ENCODE results near the gene CD4. TPM values are rescaled to one million over a fixed set of nuclear protein-coding genes. Genes with fewer than 3 reads are reported as not detected.

The CD4 gene
- total and polyA plus RNA-seq, 4 donors = 15.9 to 44.8 (median 32.0) TPM

Other genes starting within 250 kb of the CD4 start
- gene IFFO1, start 233.5 kb upstream of the CD4 start, total RNA-seq = 1 to 10 TPM; 4.8 to 5.9 TPM
- gene IFFO1, start 233.5 kb upstream of the CD4 start, polyA plus RNA-seq = 1 to 10 TPM; 5.9 to 7.6 TPM
- 10 to 100 TPM in 1 of 2 donors, 1 to 10 TPM in 1; 4.8 to 22.3 TPM for gene NOP2, start 221.2 kb upstream of the CD4 start, total RNA-seq
- gene NOP2, start 221.2 kb upstream of the CD4 start, polyA plus RNA-seq = 10 to 100 TPM; 12.5 to 15.6 TPM
- 100 to 1,000 TPM; 101 TPM for gene CHD4, start 182.1 kb upstream of the CD4 start, total RNA-seq
- 10 to 100 TPM; 53.6 to 53.8 TPM for gene CHD4, start 182.1 kb upstream of the CD4 start, polyA plus RNA-seq
- 1 to 10 TPM in 1 of 2 donors, under 1 TPM in 1; 0.84 to 2.0 TPM for gene LPAR5, start 153.6 kb upstream of the CD4 start, total RNA-seq
- 1 to 10 TPM in 1 of 2 donors, under 1 TPM in 1; 0.58 to 1.3 TPM for gene LPAR5, start 153.6 kb upstream of the CD4 start, polyA plus RNA-seq
- 1 to 10 TPM in 1 of 2 donors, under 1 TPM in 1; 0.50 to 1.5 TPM for gene ACRBP, start 142.1 kb upstream of the CD4 start, total RNA-seq
- under 1 TPM; 0.39 to 0.80 TPM for gene ACRBP, start 142.1 kb upstream of the CD4 start, polyA plus RNA-seq
- gene ING4, start 126.4 kb upstream of the CD4 start, total RNA-seq = 10 to 100 TPM; 14.9 to 15.5 TPM
- gene ING4, start 126.4 kb upstream of the CD4 start, polyA plus RNA-seq = 10 to 100 TPM; 13.9 to 18.1 TPM
- 10 to 100 TPM in 1 of 2 donors, 1 to 10 TPM in 1; 8.5 to 11.5 TPM for gene ZNF384, start 100.2 kb upstream of the CD4 start, total RNA-seq
- gene ZNF384, start 100.2 kb upstream of the CD4 start, polyA plus RNA-seq = 10 to 100 TPM in 1 of 2 donors, 1 to 10 TPM in 1; 3.9 to 12.7 TPM
- gene PIANP, start 88.7 kb upstream of the CD4 start, total RNA-seq = not detected
- under 1 TPM in 1 of 2 donors, not detected in 1; 0.03 TPM for gene PIANP, start 88.7 kb upstream of the CD4 start, polyA plus RNA-seq
- gene COPS7A, start 65.5 kb upstream of the CD4 start, total RNA-seq = 10 to 100 TPM; 26.0 to 31.3 TPM
- 10 to 100 TPM; 33.5 to 37.7 TPM for gene COPS7A, start 65.5 kb upstream of the CD4 start, polyA plus RNA-seq
- gene MLF2, start 36.4 kb upstream of the CD4 start, total RNA-seq = 100 to 1,000 TPM in 1 of 2 donors, 10 to 100 TPM in 1; 59.6 to 131 TPM
- gene MLF2, start 36.4 kb upstream of the CD4 start, polyA plus RNA-seq = 100 to 1,000 TPM; 194 to 235 TPM
- gene PTMS, start 23.2 kb upstream of the CD4 start, total RNA-seq = 100 to 1,000 TPM in 1 of 2 donors, 10 to 100 TPM in 1; 26.3 to 106 TPM
- gene PTMS, start 23.2 kb upstream of the CD4 start, polyA plus RNA-seq = 100 to 1,000 TPM; 103 to 261 TPM
- gene LAG3, start 17.0 kb upstream of the CD4 start, total RNA-seq = under 1 TPM; 0.14 to 0.42 TPM
- 1 to 10 TPM in 1 of 2 donors, under 1 TPM in 1; 0.53 to 1.2 TPM for gene LAG3, start 17.0 kb upstream of the CD4 start, polyA plus RNA-seq
- gene GPR162, start 32.3 kb downstream of the CD4 start, total RNA-seq = 1 to 10 TPM in 1 of 2 donors, under 1 TPM in 1; 0.59 to 2.1 TPM
- 1 to 10 TPM; 1.4 to 2.4 TPM for gene GPR162, start 32.3 kb downstream of the CD4 start, polyA plus RNA-seq
- gene P3H3, start 38.9 kb downstream of the CD4 start, total RNA-seq = 1 to 10 TPM; 1.5 to 1.9 TPM
- gene P3H3, start 38.9 kb downstream of the CD4 start, polyA plus RNA-seq = 1 to 10 TPM in 1 of 2 donors, under 1 TPM in 1; 0.42 to 1.7 TPM
- under 1 TPM in 1 of 2 donors, not detected in 1; under 0.01 TPM for gene GNB3, start 51.4 kb downstream of the CD4 start, total RNA-seq
- gene GNB3, start 51.4 kb downstream of the CD4 start, polyA plus RNA-seq = under 1 TPM in 1 of 2 donors, not detected in 1; 0.12 TPM
- gene CDCA3, start 61.8 kb downstream of the CD4 start, total RNA-seq = 10 to 100 TPM in 1 of 2 donors, under 1 TPM in 1; 0.25 to 26.0 TPM
- gene CDCA3, start 61.8 kb downstream of the CD4 start, polyA plus RNA-seq = 1 to 10 TPM; 1.3 to 3.9 TPM
- gene USP5, start 62.6 kb downstream of the CD4 start, total RNA-seq = 10 to 100 TPM; 39.8 to 41.0 TPM
- gene USP5, start 62.6 kb downstream of the CD4 start, polyA plus RNA-seq = 10 to 100 TPM; 15.2 to 31.6 TPM
- 100 to 1,000 TPM; 190 to 252 TPM for gene TPI1, start 78.0 kb downstream of the CD4 start, total RNA-seq
- gene TPI1, start 78.0 kb downstream of the CD4 start, polyA plus RNA-seq = 100 to 1,000 TPM; 540 to 547 TPM
- gene SPSB2, start 83.8 kb downstream of the CD4 start, total RNA-seq = 1 to 10 TPM; 3.2 to 4.3 TPM
- gene SPSB2, start 83.8 kb downstream of the CD4 start, polyA plus RNA-seq = 1 to 10 TPM; 3.9 to 4.6 TPM
- 1 to 10 TPM; 2.0 to 3.6 TPM for gene LRRC23, start 115.3 kb downstream of the CD4 start, total RNA-seq
- gene LRRC23, start 115.3 kb downstream of the CD4 start, polyA plus RNA-seq = 1 to 10 TPM in 1 of 2 donors, under 1 TPM in 1; 0.92 to 2.3 TPM
- 1 to 10 TPM; 1.1 to 3.1 TPM for gene ENO2, start 125.1 kb downstream of the CD4 start, total RNA-seq
- gene ENO2, start 125.1 kb downstream of the CD4 start, polyA plus RNA-seq = 1 to 10 TPM; 1.3 to 1.6 TPM
- gene ATN1, start 138.4 kb downstream of the CD4 start, total RNA-seq = 10 to 100 TPM in 1 of 2 donors, 1 to 10 TPM in 1; 3.6 to 10.2 TPM
- 10 to 100 TPM in 1 of 2 donors, 1 to 10 TPM in 1; 5.6 to 12.6 TPM for gene ATN1, start 138.4 kb downstream of the CD4 start, polyA plus RNA-seq
- gene RNU7-1, start 154.3 kb downstream of the CD4 start, total RNA-seq = not detected
- gene RNU7-1, start 154.3 kb downstream of the CD4 start, polyA plus RNA-seq = not detected
- 10 to 100 TPM; 49.2 to 53.8 TPM for gene C12orf57, start 154.5 kb downstream of the CD4 start, total RNA-seq
- 100 to 1,000 TPM in 1 of 2 donors, 10 to 100 TPM in 1; 77.7 to 193 TPM for gene C12orf57, start 154.5 kb downstream of the CD4 start, polyA plus RNA-seq
- 10 to 100 TPM; 19.7 to 41.0 TPM for gene PTPN6, start 161.8 kb downstream of the CD4 start, total RNA-seq
- gene PTPN6, start 161.8 kb downstream of the CD4 start, polyA plus RNA-seq = 10 to 100 TPM; 15.2 to 19.4 TPM
- 10 to 100 TPM; 82.7 to 99.1 TPM for gene PHB2, start 181.1 kb downstream of the CD4 start, total RNA-seq
- gene PHB2, start 181.1 kb downstream of the CD4 start, polyA plus RNA-seq = 100 to 1,000 TPM; 107 to 133 TPM
- gene EMG1, start 181.4 kb downstream of the CD4 start, total RNA-seq = 10 to 100 TPM; 14.7 to 18.0 TPM
- gene EMG1, start 181.4 kb downstream of the CD4 start, polyA plus RNA-seq = 10 to 100 TPM; 11.5 to 28.6 TPM
- 10 to 100 TPM; 57.7 to 96.5 TPM for gene LPCAT3, start 228.9 kb downstream of the CD4 start, total RNA-seq
- 10 to 100 TPM; 41.9 to 96.3 TPM for gene LPCAT3, start 228.9 kb downstream of the CD4 start, polyA plus RNA-seq

Data from liver (tissue), 4 donors.